ENCODE results near the gene KIF16B. TPM values are rescaled to one million over a fixed set of nuclear protein-coding genes. Genes with fewer than 3 reads are reported as not detected.

The KIF16B gene
- total RNA-seq, 1 donor from 2014 or later = 7.1 TPM

DNA sequence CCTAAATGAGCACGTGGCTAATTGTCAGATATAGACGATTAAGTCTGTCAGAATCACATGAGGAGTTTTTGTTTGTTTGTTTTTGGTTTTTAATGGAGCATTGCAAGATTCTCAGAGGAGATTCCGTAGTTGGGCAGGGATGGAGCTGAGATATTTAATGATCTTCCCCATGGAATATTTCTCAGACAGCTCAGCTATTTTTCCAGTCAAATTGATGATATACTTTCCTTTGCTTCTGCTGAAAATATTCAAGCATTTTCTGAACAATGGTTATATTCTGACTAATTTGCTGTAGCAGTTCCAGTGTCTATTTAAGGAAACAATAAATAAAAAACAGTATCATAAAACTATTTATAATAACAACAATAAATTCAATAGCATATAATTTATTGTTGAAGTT is 348.4 kb downstream of the KIF16B start:
- no peak for DNase-seq (ENCODE audit: low read depth)
- Histone ChIP-seq H3K27me3 (ENCODE audit: control insufficient read depth, insufficient read depth, low read length) (no peaks in the 10 kb centered on the region), H3K4me3 (ENCODE audit: low read depth, low read length) (no peak overlapping the region), H3K36me3 (ENCODE audit: control insufficient read depth, insufficient read depth, low read length) (no peaks in the 10 kb centered on the region)
- TF ChIP-seq, protein P1, sequence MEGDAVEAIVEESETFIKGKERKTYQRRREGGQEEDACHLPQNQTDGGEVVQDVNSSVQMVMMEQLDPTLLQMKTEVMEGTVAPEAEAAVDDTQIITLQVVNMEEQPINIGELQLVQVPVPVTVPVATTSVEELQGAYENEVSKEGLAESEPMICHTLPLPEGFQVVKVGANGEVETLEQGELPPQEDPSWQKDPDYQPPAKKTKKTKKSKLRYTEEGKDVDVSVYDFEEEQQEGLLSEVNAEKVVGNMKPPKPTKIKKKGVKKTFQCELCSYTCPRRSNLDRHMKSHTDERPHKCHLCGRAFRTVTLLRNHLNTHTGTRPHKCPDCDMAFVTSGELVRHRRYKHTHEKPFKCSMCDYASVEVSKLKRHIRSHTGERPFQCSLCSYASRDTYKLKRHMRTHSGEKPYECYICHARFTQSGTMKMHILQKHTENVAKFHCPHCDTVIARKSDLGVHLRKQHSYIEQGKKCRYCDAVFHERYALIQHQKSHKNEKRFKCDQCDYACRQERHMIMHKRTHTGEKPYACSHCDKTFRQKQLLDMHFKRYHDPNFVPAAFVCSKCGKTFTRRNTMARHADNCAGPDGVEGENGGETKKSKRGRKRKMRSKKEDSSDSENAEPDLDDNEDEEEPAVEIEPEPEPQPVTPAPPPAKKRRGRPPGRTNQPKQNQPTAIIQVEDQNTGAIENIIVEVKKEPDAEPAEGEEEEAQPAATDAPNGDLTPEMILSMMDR (IDR thresholded peaks at IDR 0.05; ENCODE audit: insufficient read depth, low read length, poor library complexity, severe bottlenecking) = no peak

DNA sequence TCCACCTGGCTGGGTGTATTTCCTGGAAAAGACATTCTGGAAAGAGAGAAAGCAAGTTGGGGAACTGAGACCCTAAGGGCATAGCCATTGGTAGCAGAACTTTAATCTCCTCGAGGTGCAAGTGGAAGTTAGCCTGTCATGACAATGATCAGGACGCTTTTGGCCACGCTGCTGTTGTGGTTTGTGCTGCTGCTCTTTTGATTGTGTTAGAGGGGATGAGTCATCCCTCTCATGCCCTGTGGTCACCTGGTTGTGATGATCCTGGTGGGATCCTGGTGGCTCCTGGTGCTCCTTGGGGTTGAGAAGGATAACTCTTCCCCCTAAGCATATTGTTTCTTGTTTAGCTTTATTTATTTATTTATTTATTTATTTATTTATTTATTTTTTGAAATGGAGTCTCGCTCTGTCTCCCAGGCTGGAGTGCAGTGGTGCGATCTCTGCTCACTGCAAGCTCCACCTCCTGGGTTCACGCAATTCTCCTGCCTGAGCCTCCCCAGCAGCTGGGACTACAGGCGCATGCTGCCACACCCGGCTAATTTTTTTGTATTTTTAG is 350.3 kb downstream of the KIF16B start:
- TF ChIP-seq, protein P1 (IDR thresholded peaks at IDR 0.05; ENCODE audit: insufficient read depth, low read length, poor library complexity, severe bottlenecking) = no peak
- H3K27me3 ChIP-seq (ENCODE audit: control insufficient read depth, insufficient read depth, low read length) = no peaks in the 10 kb centered on the region
- H3K4me3 ChIP-seq (ENCODE audit: low read depth, low read length) = no peak overlapping the region
- DNase-seq (ENCODE audit: low read depth) = no peak
- no peaks in the 10 kb centered on the region for H3K36me3 ChIP-seq (ENCODE audit: control insufficient read depth, insufficient read depth, low read length)

Other genes with a start within 250 kb of the KIF16B start
- 47.7 and 72.7 TPM in 2 replicates for gene SNRPB2, start 156.6 kb upstream of the KIF16B start, total RNA-seq
- not detected in 2 replicates for gene OTOR, start 174.9 kb upstream of the KIF16B start, total RNA-seq